Osteocyte (in vitro differentiated cells): Measurements from ENCODE around the gene DNAJC18. TPM values are rescaled to one million over a fixed set of nuclear protein-coding genes. Genes with fewer than 3 reads are reported as not detected.

ENCODE experiments used
- DNase-seq: peaks from one replicate; pipeline ENCODE4 v3.0.0; 2021; ENCODE audit warnings: mixed read lengths; ENCODE audit not compliant: unreplicated experiment; ENCODE audit errors: extremely low spot score
- H3K27ac Mint-ChIP-seq: one replicate; pipeline ENCODE4 v1.8.0; 2021; ENCODE audit warnings: mild to moderate bottlenecking, mixed read lengths; ENCODE audit not compliant: unreplicated experiment
- H3K27me3 Mint-ChIP-seq: one replicate; pipeline ENCODE4 v1.8.0; 2021; ENCODE audit warnings: mixed read lengths; ENCODE audit not compliant: unreplicated experiment
- H3K36me3 Mint-ChIP-seq: one replicate; pipeline ENCODE4 v1.8.0; 2021; ENCODE audit warnings: mixed read lengths; ENCODE audit not compliant: unreplicated experiment
- H3K4me1 Mint-ChIP-seq: one replicate; pipeline ENCODE4 v1.8.0; 2021; ENCODE audit warnings: mixed read lengths; ENCODE audit not compliant: unreplicated experiment
- H3K4me3 Mint-ChIP-seq: one replicate; pipeline ENCODE4 v1.8.0; 2021; ENCODE audit warnings: mild to moderate bottlenecking, moderate library complexity, mixed read lengths; ENCODE audit not compliant: unreplicated experiment
- H3K9me3 Mint-ChIP-seq: one replicate; pipeline ENCODE4 v1.8.0; 2021; ENCODE audit warnings: mixed read lengths; ENCODE audit not compliant: unreplicated experiment
- total RNA-seq: library from RNA; stranded (reverse); gene quantifications from 2 replicates; pipeline ENCODE4 v1.2.1, GENCODE V29; 2021
- TF ChIP-seq, protein P1 (sequence below): fragments of 200-600 bp; sonication (generic); IDR thresholded peaks from 2 replicates; pipeline ENCODE4 v1.5.0; 2021; ENCODE audit warnings: antibody characterized with exemption, mild to moderate bottlenecking, moderate library complexity

Gene DNAJC18
- total RNA-seq, 1 donor from 2014 or later: 32.7 TPM

DNA sequence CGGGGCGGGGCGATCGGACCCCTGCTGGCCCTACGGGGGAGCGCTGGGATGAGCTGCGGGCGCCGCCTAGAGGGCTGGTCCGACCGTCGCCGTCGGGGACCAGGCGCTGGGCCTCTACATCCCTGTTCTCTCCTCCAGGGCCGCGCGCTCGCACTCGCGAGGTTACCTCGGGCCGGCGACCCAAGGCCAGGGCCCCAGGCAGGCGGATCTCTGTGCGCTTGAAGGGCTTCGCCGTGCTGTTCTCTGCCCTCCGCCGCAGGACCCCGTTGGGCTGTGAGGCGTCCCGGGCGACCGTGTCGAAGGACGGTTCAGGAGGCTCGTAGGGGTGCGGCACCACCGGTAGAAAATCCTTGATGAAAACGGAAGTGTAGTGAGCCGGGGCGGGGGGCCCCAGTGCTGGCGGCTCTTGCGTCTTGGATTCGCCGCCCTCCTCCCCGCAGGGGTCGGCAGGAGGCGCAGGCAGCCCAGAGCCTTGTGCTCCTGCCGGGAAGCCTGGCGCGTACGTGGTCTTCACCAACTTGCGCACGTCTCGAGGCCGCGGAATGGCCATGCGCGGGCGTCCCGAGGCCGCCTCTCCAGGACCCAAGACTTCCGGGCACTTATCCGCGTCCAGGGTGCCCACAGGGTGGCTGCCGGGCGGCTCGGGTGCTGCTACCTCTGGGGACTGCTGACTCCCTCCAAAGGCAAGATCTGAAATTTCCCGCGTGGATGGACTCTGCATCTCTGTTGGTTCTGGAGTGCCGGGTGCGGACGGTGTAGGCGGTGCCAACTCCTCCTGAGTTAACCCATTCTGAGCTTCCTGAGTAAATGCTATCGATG is 46.4 kb downstream of the DNAJC18 start:
- Mint-ChIP-seq H3K4me3 (peak overlapping the region; percentile 78), H3K9me3 (no peaks in the 10 kb centered on the region), H3K36me3 (no peaks in the 10 kb centered on the region), H3K27me3 (no peaks in the 10 kb centered on the region), H3K4me1 (peaks cover 31% of the 10 kb centered on the region), H3K27ac (peak overlapping the region; percentile 60)
- TF ChIP-seq, protein P1, sequence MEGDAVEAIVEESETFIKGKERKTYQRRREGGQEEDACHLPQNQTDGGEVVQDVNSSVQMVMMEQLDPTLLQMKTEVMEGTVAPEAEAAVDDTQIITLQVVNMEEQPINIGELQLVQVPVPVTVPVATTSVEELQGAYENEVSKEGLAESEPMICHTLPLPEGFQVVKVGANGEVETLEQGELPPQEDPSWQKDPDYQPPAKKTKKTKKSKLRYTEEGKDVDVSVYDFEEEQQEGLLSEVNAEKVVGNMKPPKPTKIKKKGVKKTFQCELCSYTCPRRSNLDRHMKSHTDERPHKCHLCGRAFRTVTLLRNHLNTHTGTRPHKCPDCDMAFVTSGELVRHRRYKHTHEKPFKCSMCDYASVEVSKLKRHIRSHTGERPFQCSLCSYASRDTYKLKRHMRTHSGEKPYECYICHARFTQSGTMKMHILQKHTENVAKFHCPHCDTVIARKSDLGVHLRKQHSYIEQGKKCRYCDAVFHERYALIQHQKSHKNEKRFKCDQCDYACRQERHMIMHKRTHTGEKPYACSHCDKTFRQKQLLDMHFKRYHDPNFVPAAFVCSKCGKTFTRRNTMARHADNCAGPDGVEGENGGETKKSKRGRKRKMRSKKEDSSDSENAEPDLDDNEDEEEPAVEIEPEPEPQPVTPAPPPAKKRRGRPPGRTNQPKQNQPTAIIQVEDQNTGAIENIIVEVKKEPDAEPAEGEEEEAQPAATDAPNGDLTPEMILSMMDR: peak; percentile 58
- no peak for DNase-seq

DNA sequence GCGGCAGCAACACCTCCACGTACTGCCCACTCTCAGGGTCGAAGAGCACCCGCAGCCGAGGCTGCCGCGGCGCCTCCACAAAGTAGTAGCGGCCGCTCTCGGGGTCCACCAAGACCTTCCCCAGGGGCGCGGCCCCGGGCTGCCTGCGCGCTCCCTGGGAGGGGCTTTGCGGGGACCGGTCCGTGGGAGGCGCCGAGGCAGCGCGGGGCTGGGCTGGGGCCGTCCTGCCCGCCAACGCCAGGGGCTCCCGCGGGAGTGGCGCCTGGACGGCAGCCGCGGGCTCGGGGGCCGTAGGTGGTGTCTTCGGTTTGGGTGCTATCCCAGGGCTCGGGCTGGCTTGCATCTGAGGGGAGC is 47.0 kb downstream of the DNAJC18 start:
- no peaks in the 10 kb centered on the region for H3K27me3 Mint-ChIP-seq
- no peaks in the 10 kb centered on the region for H3K9me3 Mint-ChIP-seq
- no peaks in the 10 kb centered on the region for H3K36me3 Mint-ChIP-seq
- H3K4me3 Mint-ChIP-seq: no peak overlapping the region
- no peak for DNase-seq
- TF ChIP-seq, protein P1: no peak
- no peak overlapping the region for H3K27ac Mint-ChIP-seq
- H3K4me1 Mint-ChIP-seq: peaks cover 29% of the 10 kb centered on the region

DNA sequence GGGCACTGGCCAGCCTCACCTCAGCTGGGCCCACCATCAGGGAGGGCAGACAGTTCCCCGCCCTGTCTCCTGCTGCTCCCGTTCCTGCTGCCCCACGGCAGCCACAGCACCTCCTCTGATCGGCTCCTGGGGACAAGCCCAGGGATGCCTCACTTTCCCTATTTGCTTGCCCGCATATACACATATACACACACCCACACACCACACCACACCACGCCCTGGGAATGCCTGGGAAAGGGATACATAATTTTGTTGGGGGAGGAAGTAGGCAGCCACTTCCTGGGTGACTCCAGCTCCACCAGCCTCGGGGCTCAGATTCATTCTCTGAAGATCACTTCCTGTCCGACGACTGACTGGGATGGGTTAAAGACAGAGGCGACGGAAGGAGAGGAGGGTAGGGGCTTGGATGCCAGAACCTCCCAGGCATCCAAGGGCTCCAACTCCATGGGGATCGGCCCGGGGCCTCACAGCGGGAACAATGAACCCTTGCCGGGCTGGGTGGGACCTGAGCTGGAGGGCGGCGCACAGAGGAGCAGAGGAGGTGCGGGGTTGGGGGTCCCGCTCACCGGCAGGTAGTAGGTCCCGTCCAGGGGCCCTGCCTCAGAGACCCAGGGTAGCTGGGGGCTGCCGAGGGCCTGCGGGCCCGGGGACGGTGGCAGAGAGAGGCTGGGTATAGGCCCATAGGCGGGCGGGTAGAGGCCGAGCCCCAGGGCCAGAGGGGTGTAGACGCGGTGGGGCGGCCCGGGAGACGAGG is 47.6 kb downstream of the DNAJC18 start:
- no peak for DNase-seq
- peak overlapping the region; percentile 72 for H3K27ac Mint-ChIP-seq
- H3K4me1 Mint-ChIP-seq: peaks cover 29% of the 10 kb centered on the region
- TF ChIP-seq, protein P1: no peak
- peak overlapping the region; percentile 61 for H3K4me3 Mint-ChIP-seq
- H3K27me3 Mint-ChIP-seq: no peaks in the 10 kb centered on the region
- no peaks in the 10 kb centered on the region for H3K9me3 Mint-ChIP-seq
- no peaks in the 10 kb centered on the region for H3K36me3 Mint-ChIP-seq

DNA sequence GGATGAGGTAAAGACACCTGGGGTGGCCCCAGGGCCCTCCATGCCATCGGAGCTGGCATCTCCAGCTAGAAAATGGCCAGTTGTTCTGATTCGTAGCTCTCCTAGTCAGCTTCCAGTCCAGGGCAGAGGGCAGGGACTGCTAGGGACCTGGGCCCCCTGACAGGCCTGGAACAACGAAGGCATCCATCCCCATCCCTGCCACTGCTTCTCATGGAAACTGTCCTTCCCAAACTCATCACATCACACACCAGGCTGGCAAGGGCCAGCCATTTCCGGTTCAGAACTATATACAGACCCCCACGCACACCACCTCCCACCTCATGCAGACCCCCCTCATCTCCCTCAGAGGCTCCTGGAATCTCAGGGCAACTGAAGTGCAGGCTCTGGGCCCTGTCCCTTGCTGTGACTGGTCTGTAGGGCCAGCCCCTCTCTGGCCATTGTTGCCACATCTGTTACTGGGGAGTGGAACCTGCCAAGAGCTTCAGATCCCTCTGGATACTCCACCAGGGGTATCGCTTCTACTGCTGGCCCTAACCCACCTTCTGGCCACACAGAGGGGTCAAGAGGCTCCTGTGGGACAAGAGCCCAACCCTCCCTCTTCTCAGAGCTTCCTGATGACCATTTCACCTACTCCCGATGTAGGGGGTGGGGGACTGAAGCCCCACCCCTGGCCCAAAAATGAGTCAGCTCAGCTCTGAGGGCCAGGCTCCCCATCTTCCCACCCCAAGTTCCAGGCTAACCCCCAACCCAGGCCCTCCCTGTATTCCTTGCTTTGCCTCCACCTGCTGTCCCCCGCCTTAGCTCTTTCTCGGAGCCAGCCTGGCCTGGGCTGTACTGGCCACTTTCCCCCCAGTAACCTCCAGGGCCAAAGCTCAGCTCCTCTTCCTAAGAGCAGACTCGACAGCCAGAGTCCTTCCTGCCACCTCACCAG is 48.4 kb downstream of the DNAJC18 start:
- no peak overlapping the region for H3K4me3 Mint-ChIP-seq
- no peaks in the 10 kb centered on the region for H3K9me3 Mint-ChIP-seq
- TF ChIP-seq, protein P1: no peak
- no peak for DNase-seq
- peak overlapping the region; percentile 72 for H3K27ac Mint-ChIP-seq
- H3K27me3 Mint-ChIP-seq: no peaks in the 10 kb centered on the region
- peaks cover 26% of the 10 kb centered on the region for H3K4me1 Mint-ChIP-seq
- no peaks in the 10 kb centered on the region for H3K36me3 Mint-ChIP-seq
